GM18505 (cell line): ENCODE data around the gene SFXN1.
"Not testable (repeated sequence)": the region's sequence is repeated elsewhere in the genome, so short reads cannot be mapped to it uniquely, and the experiment has no call there.

ENCODE experiments used
- ATAC-seq: cut with Tn5 transposase; IDR thresholded peaks from one replicate; pipeline ENCODE4 v1.9.1; 2021; ENCODE audit not compliant: unreplicated experiment
- POLR2A ChIP-seq: IDR thresholded peaks from 4 replicates; pipeline ENCODE4 v1.6.1; 2011; ENCODE audit warnings: borderline replicate concordance; ENCODE audit not compliant: insufficient read depth, insufficient read length; ENCODE audit errors: extremely low read depth

SFXN1 gene

GRCh38 chr5:175493726-175494125 is 15.4 kb downstream of the SFXN1 start:
- no peak for TF ChIP-seq POLR2A
- no peak for ATAC-seq

- ATAC-seq, result no peak
- TF ChIP-seq POLR2A, result no peak
Observed at GRCh38 chr5:175494264-175495183, 16.2 kb downstream of the SFXN1 start.

- no peak for TF ChIP-seq POLR2A
Observed at GRCh38 chr5:175501759-175502158, 23.4 kb downstream of the SFXN1 start.

GRCh38 chr5:175507671-175508070 is 29.3 kb downstream of the SFXN1 start:
- not testable (repeated sequence) for ATAC-seq

More at GRCh38 chr5:175501759-175502158, 23.4 kb downstream of the SFXN1 start:
- no peak for ATAC-seq

GRCh38 chr5:175508896-175509295 is 30.5 kb downstream of the SFXN1 start:
- no peak for ATAC-seq
- no peak for TF ChIP-seq POLR2A

- TF ChIP-seq POLR2A, result no peak
- ATAC-seq, result no peak
Observed at GRCh38 chr5:175513297-175513696, 34.9 kb downstream of the SFXN1 start.

GRCh38 chr5:175513726-175514125 is 35.4 kb downstream of the SFXN1 start:
- no peak for TF ChIP-seq POLR2A
- no peak for ATAC-seq

- no peak for TF ChIP-seq POLR2A
- ATAC-seq, result no peak
Observed at GRCh38 chr5:175516933-175517823, 38.8 kb downstream of the SFXN1 start.

GRCh38 chr5:175517824-175518450 is 39.6 kb downstream of the SFXN1 start:
- ATAC-seq, result no peak
- no peak for TF ChIP-seq POLR2A

GRCh38 chr5:175519006-175519405 is 40.6 kb downstream of the SFXN1 start:
- no peak for TF ChIP-seq POLR2A
- ATAC-seq, result no peak

GRCh38 chr5:175520321-175520720 is 42.0 kb downstream of the SFXN1 start:
- TF ChIP-seq POLR2A, result no peak
- no peak for ATAC-seq

- TF ChIP-seq POLR2A, result no peak
- no peak for ATAC-seq
Observed at GRCh38 chr5:175520873-175521272, 42.5 kb downstream of the SFXN1 start.

- TF ChIP-seq POLR2A, result no peak
- ATAC-seq, result no peak
Observed at GRCh38 chr5:175521313-175521833, 43.0 kb downstream of the SFXN1 start.

- no peak for TF ChIP-seq POLR2A
Observed at GRCh38 chr5:175523292-175523691, 44.9 kb downstream of the SFXN1 start.

GRCh38 chr5:175524211-175524610 is 45.9 kb downstream of the SFXN1 start:
- ATAC-seq, result no peak

More at GRCh38 chr5:175523292-175523691, 44.9 kb downstream of the SFXN1 start:
- no peak for ATAC-seq

More at GRCh38 chr5:175524211-175524610, 45.9 kb downstream of the SFXN1 start:
- TF ChIP-seq POLR2A, result no peak
